Activated CD4-positive, alpha-beta T cell treated with anti-CD3 and anti-CD28 coated beads for 36 hours (primary cell): ENCODE measurements around the gene TTC28. TPM values are rescaled to one million over a fixed set of nuclear protein-coding genes. Genes with fewer than 3 reads are reported as not detected.
"Not testable (repeated sequence)": the region's sequence is repeated elsewhere in the genome, so short reads cannot be mapped to it uniquely, and the experiment has no call there.

Experiments
- ATAC-seq: fragments of 200-7000 bp; cut with Tn5 transposase; one replicate; pipeline ENCODE4 v1.10.0; 2021; ENCODE audit warnings: mild to moderate bottlenecking, moderate library complexity
- CTCF ChIA-PET: fragments of 350-600 bp; sonication (Branson Sonifier 250); formaldehyde crosslinking; loops from one replicate; lab custom pipeline; 2021; ENCODE audit warnings: antibody characterized with exemption; lab: Charles Lee
- POLR2A ChIA-PET: fragments of 350-600 bp; sonication (Branson Sonifier 250); formaldehyde crosslinking; loops from one replicate; lab custom pipeline; 2021; ENCODE audit warnings: antibody characterized with exemption, inconsistent platforms; lab: Charles Lee
- DNase-seq: peaks from one replicate; pipeline ENCODE4 v3.0.0-alpha.2; 2020
- H3K27ac Mint-ChIP-seq: one replicate; pipeline ENCODE4 v1.8.0; 2021; ENCODE audit warnings: mixed read lengths
- H3K27me3 Mint-ChIP-seq: one replicate; pipeline ENCODE4 v1.8.0; 2021; ENCODE audit warnings: mixed read lengths
- H3K36me3 Mint-ChIP-seq: one replicate; pipeline ENCODE4 v1.8.0; 2021; ENCODE audit warnings: low read depth, mixed read lengths
- H3K4me1 Mint-ChIP-seq: one replicate; pipeline ENCODE4 v1.8.0; 2021; ENCODE audit warnings: mixed read lengths
- H3K4me3 Mint-ChIP-seq: one replicate; pipeline ENCODE4 v1.8.0; 2021; ENCODE audit warnings: mild to moderate bottlenecking, moderate library complexity, mixed read lengths
- H3K9me3 Mint-ChIP-seq: one replicate; pipeline ENCODE4 v1.8.0; 2021; ENCODE audit warnings: low read depth, mixed read lengths
- intact Hi-C, 2 experiments: fragments of 100-400 bp; cut with DNase I in 1 of 2; cut with micrococcal nuclease in 1 of 2; formaldehyde crosslinking; loops; one replicate each; pipeline versions ENCODE4 v1.14.2 to v1.15.1; 2022 to 2024; cut with DNase I, micrococcal nuclease
- total RNA-seq, 2 experiments: library from RNA; stranded (reverse); gene quantifications; one replicate each; pipeline ENCODE4 v1.2.3, GENCODE V29; 2021

The TTC28 gene
- total RNA-seq, 2 experiments from 2014 or later, result 1.0 to 1.4 TPM

DNA sequence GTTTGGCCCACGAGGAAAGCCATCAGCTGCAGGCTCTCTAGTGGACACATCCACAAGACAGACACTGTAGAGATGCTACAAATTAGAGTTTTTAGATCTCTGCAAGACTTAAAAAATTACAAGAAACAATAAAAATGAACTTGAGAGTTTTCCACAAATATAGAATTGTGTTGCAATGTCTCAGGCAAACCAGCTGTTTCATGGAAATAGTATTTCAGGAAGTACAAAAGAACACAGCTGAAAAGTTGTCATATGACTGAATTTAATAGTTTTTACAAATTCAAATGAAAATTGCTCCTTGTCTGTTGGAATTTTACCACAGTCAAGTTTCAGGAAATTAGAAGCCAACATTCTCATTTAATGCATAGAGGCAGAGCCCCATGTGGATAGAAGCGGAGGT lies 576.0 kb downstream of the TTC28 start:
- Mint-ChIP-seq H3K4me3 (no peak overlapping the region), H3K27me3 (no peaks in the 10 kb centered on the region), H3K4me1 (no peaks in the 10 kb centered on the region), H3K36me3 (no peaks in the 10 kb centered on the region), H3K27ac (no peak overlapping the region), H3K9me3 (no peaks in the 10 kb centered on the region)
- no peak for DNase-seq
- ATAC-seq, result no peak
- POLR2A ChIA-PET, result no interaction called here
- intact Hi-C loops, result no loop called here
- CTCF ChIA-PET, result no interaction called here

DNA sequence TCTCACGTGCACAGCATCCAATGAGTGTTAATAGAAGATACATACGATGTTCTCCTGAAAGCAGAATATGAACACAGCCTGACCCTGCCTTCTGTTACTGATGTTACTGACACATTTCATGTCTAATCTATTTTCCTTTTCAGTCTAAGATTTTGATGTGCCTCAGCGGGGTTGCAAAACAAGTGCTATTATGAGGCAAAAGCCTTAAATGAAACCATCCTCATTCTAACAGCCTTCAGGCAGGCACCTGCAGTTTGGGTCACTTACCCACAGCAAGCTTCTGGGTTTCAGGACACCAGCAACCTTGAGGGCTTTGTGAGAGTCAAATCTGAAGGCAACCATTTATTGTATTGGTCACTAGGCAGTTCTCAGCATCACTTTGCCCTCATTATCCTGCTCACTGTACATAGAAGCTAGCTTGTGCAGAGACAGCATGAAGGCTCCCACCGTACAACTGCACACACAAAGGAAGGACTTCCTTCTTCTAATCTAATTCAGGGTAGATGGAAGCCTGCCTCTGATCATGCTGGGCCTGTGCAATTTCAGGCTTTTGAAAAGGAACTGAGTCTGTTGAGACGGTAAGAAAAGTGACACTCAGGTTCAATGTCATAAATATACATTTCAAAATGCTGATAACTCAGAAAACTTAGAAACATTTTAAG lies 577.4 kb downstream of the TTC28 start:
- DNase-seq (no peak), ATAC-seq (no peak)
- CTCF ChIA-PET, result interaction anchor here (0.9 kb wide), 1 partner anchor 11 kb away, joined by 5 read pairs; no protein-coding TSS in a partner anchor
- H3K4me1 Mint-ChIP-seq, result no peaks in the 10 kb centered on the region
- intact Hi-C loops, result no loop called here
- H3K36me3 Mint-ChIP-seq, result no peaks in the 10 kb centered on the region
- H3K9me3 Mint-ChIP-seq, result no peaks in the 10 kb centered on the region
- H3K27me3 Mint-ChIP-seq, result no peaks in the 10 kb centered on the region
- no peak overlapping the region for H3K27ac Mint-ChIP-seq
- H3K4me3 Mint-ChIP-seq, result no peak overlapping the region
- POLR2A ChIA-PET, result no interaction called here

DNA sequence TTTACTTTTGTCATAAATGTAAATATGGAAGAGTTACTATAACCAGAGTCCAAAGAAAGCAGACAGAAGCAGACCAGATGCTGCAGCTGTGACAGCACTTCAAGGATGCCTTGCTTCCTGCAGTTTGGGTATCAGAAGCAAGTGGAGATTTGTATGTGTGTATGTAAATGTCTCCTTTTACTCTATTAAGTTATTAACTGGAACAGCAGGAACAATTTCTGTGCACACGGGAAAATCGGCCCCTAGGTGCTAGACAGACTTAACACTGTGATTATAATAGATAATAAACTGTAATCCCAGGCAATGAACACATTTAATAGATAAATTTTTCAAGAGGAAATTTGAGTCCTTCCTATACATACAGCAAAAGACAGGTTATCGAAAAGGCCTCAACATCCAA lies 582.0 kb downstream of the TTC28 start:
- no peaks in the 10 kb centered on the region for H3K4me1 Mint-ChIP-seq
- no peaks in the 10 kb centered on the region for H3K36me3 Mint-ChIP-seq
- intact Hi-C loops, result no loop called here
- H3K27me3 Mint-ChIP-seq, result no peaks in the 10 kb centered on the region
- no peak overlapping the region for H3K4me3 Mint-ChIP-seq
- ATAC-seq, result no peak
- CTCF ChIA-PET, result no interaction called here
- POLR2A ChIA-PET, result no interaction called here
- H3K9me3 Mint-ChIP-seq, result no peaks in the 10 kb centered on the region
- no peak for DNase-seq
- H3K27ac Mint-ChIP-seq, result no peak overlapping the region

DNA sequence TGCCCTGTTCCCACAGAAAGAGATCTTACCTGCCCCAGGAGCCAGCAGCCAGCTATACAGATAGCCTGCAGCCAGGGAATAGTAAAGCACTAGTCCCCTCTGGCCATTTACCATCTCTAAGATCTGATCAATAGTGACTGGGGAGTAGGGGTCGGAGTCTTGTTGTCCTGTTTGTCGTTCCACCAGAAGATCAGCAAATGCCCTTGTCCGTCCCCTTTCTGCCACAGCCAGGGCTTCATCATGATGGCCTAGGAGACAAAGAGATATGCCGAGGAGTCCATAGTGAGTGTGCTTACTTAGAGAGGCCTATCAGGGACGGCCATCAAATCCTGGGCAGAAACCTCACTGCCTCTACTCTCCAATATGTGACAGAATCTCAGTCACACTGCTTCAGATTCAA lies 583.5 kb downstream of the TTC28 start:
- no peak for ATAC-seq
- no peaks in the 10 kb centered on the region for H3K27me3 Mint-ChIP-seq
- H3K36me3 Mint-ChIP-seq, result no peaks in the 10 kb centered on the region
- H3K4me3 Mint-ChIP-seq, result no peak overlapping the region
- no peak overlapping the region for H3K27ac Mint-ChIP-seq
- intact Hi-C loops, result no loop called here
- CTCF ChIA-PET, result interaction anchor here (0.6 to 1.0 kb wide), 2 partner anchors 14 to 52 kb away, joined by 3 to 4 read pairs; no protein-coding TSS in a partner anchor
- no peak for DNase-seq
- no peaks in the 10 kb centered on the region for H3K4me1 Mint-ChIP-seq
- POLR2A ChIA-PET, result no interaction called here
- H3K9me3 Mint-ChIP-seq, result no peaks in the 10 kb centered on the region

DNA sequence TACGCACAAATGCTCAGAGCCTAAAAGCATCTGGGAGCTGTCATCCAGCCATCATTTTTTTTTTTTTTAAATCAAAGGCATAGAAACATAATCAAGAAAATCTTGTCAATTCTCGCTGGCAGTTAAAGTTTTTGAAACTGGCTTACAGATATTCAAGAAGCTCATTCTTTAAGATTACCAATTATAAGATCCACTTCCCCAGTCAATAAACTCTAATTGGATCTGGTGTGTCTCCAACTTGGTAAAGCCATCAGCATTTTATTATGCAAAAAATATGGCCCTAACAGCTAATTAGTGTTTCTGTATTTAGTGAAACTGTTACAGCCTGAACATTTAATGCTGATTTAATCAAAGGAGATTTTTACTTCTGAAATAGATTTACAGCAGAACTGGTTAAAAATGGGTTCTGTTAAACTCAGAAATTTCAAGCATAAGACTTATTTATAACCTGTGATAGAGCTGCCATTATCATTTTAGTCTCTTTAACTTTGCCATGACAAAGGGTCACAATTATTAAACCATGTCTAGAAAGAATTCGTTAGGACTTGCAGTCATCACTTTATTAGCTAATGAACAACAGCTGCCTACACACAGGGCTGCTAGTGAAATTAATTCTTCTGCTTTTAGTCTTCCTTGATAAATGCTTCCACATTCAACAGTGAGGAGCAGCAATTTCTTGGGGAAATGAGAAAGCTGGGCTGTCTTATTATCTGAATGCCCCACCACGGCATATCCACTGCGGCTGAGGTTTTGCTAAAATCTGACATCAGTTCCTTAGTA lies 584.1 kb downstream of the TTC28 start:
- POLR2A ChIA-PET, result no interaction called here
- H3K9me3 Mint-ChIP-seq, result no peaks in the 10 kb centered on the region
- no peak for DNase-seq
- CTCF ChIA-PET, result interaction anchor here (1.0 kb wide), 1 partner anchor 52 kb away, joined by 3 read pairs; no protein-coding TSS in a partner anchor
- ATAC-seq, result no peak
- no peaks in the 10 kb centered on the region for H3K36me3 Mint-ChIP-seq
- H3K27ac Mint-ChIP-seq, result no peak overlapping the region
- no peaks in the 10 kb centered on the region for H3K4me1 Mint-ChIP-seq
- H3K27me3 Mint-ChIP-seq, result no peaks in the 10 kb centered on the region
- intact Hi-C loops, result no loop called here
- H3K4me3 Mint-ChIP-seq, result no peak overlapping the region

DNA sequence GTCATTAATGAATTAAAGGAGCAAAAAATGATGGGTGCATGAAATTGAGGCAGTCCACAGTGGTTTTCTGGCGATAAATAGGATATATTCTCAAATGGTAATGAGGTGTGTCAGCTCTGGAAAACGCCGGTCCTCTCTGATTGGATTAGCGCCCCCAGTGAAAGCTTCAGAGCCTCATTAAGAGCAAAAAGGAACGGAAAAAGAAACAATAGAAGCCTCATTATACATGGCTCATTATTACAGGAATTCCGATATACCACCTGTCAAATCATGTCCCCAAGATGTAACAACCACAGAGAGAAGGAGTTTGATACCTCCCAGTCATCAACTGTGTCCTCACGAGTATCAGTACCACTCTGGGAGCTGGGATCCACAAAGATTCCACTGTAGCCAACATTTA lies 584.9 kb downstream of the TTC28 start:
- Mint-ChIP-seq H3K36me3 (no peaks in the 10 kb centered on the region), H3K27ac (no peak overlapping the region), H3K9me3 (no peaks in the 10 kb centered on the region), H3K4me3 (no peak overlapping the region), H3K4me1 (no peaks in the 10 kb centered on the region), H3K27me3 (no peaks in the 10 kb centered on the region)
- ATAC-seq, result no peak
- no peak for DNase-seq
- POLR2A ChIA-PET, result no interaction called here
- CTCF ChIA-PET, result no interaction called here
- intact Hi-C loops, result no loop called here

DNA sequence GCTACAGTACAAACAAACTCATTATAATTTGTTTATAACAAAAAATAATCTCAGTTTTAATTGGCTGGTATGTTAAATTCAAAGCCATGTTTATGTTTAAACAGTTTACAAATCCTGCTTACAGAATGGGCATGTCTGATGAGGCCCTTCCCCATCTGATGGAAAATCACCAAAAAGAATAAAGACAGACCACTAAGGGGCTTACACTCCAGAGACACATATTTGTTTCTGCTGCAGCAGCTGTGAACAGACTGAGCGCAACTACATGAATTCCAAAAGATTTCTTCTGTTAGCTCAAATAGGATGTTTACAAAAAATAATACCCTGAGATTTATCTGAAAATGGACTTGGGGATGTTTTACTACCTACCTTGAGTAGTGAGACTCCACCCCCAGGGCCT lies 585.9 kb downstream of the TTC28 start:
- DNase-seq (no peak), ATAC-seq (no peak)
- no peak overlapping the region for H3K4me3 Mint-ChIP-seq
- no peaks in the 10 kb centered on the region for H3K9me3 Mint-ChIP-seq
- no peaks in the 10 kb centered on the region for H3K27me3 Mint-ChIP-seq
- no peak overlapping the region for H3K27ac Mint-ChIP-seq
- no peaks in the 10 kb centered on the region for H3K36me3 Mint-ChIP-seq
- intact Hi-C loops, result no loop called here
- CTCF ChIA-PET, result no interaction called here
- POLR2A ChIA-PET, result no interaction called here
- no peaks in the 10 kb centered on the region for H3K4me1 Mint-ChIP-seq

DNA sequence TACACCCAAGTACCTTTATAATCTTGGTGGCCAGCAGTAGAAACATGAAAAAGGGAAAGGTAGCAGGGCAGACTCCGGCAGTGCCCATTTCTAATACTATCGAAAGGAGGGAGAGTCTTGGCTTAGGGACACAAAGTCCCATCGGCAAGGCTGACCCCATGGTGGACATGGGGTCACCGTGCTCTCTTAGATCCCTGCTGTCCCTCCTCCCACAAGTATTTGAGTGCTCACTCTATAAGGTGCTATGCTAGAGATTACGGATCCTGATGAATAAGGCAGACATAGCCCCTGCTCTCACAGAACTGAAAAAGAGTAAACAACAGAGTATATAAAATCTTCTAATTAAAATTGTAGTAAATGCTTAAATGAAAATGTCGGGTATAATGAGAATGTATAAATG lies 588.2 kb downstream of the TTC28 start:
- intact Hi-C loops, result no loop called here
- no peak for DNase-seq
- ChIA-PET POLR2A (no interaction called here), CTCF (no interaction called here)
- H3K36me3 Mint-ChIP-seq, result no peaks in the 10 kb centered on the region
- no peaks in the 10 kb centered on the region for H3K27me3 Mint-ChIP-seq
- H3K4me3 Mint-ChIP-seq, result no peak overlapping the region
- no peak for ATAC-seq
- no peaks in the 10 kb centered on the region for H3K9me3 Mint-ChIP-seq
- no peak overlapping the region for H3K27ac Mint-ChIP-seq
- no peaks in the 10 kb centered on the region for H3K4me1 Mint-ChIP-seq

DNA sequence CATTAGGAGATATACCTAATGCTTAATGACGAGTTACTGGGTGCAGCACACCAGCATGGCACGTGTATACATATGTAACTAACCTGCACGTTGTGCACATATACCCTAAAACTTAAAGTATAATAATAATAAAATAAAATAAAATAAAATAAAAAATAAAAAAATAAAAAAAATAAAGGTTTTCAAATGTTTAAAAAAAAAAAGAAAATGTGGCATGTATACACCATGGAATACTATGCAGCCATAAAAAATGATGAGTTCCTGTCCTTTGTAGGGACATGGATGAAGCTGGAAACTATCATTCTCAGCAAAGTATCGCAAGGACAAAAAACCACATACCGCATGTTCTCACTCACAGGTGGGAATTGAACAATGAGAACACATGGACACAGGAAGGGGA lies 590.1 kb downstream of the TTC28 start:
- DNase-seq, H3K36me3 Mint-ChIP-seq, H3K4me3 Mint-ChIP-seq, H3K9me3 Mint-ChIP-seq, POLR2A ChIA-PET, H3K27me3 Mint-ChIP-seq, H3K4me1 Mint-ChIP-seq, CTCF ChIA-PET, H3K27ac Mint-ChIP-seq, ATAC-seq, intact Hi-C loops: not testable (repeated sequence)

DNA sequence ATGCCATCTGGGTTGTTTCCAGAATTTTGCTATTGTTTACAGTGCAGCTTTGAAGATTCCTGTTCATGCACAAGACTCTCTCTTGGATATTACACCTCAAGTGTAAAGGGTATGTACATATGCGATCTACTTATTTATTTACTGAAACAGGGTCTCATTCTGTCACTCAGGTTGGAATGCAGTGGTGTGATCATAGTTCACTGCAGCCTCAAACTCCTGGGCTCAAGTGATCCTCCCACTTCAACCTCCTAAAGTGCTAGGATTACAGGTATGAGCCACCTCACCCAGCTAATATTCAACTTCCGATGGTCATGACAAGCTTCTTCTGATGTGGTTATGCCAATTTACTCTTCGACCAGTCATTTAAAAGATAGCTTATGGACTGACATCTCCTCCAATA lies 602.5 kb downstream of the TTC28 start:
- H3K36me3 Mint-ChIP-seq, result no peaks in the 10 kb centered on the region
- no peaks in the 10 kb centered on the region for H3K9me3 Mint-ChIP-seq
- DNase-seq (no peak), ATAC-seq (no peak)
- ChIA-PET CTCF (interaction anchor here (0.6 to 0.9 kb wide), 2 partner anchors 13 to 871 kb away, joined by 3 read pairs; no protein-coding TSS in a partner anchor), POLR2A (no interaction called here)
- no peaks in the 10 kb centered on the region for H3K27me3 Mint-ChIP-seq
- no peak overlapping the region for H3K4me3 Mint-ChIP-seq
- no peaks in the 10 kb centered on the region for H3K4me1 Mint-ChIP-seq
- intact Hi-C loops, result no loop called here
- no peak overlapping the region for H3K27ac Mint-ChIP-seq

DNA sequence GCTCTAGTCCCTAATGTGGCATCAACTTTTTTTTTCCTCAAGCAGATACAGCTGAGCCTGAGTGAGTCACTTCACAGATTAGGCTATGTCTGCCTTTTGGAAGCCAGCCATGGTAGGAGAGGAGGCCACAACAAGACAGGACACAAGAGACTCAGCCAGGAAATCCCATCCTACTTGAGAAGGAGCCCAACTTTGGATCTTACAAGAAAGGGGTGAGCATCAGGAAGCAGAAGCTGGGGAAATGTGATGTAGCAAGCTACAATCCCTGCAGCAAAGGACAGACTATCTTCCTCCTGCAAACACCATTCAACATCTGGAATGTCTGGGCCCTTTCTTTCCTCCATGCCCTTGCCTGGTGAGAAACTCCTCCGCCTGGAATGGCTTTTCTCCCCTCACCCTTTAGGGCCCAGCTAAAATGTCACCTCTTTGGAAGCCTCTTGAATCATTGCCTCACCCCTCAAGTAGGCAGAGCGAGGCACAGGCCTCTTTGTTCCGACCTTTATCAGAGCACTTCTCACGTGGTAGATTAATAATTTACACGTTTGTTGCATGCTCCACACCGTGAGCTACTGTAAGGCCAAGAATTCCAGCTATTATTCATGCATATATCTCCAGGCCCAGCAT lies 604.2 kb downstream of the TTC28 start:
- CTCF ChIA-PET, result no interaction called here
- POLR2A ChIA-PET, result no interaction called here
- H3K27ac Mint-ChIP-seq, result no peak overlapping the region

DNA sequence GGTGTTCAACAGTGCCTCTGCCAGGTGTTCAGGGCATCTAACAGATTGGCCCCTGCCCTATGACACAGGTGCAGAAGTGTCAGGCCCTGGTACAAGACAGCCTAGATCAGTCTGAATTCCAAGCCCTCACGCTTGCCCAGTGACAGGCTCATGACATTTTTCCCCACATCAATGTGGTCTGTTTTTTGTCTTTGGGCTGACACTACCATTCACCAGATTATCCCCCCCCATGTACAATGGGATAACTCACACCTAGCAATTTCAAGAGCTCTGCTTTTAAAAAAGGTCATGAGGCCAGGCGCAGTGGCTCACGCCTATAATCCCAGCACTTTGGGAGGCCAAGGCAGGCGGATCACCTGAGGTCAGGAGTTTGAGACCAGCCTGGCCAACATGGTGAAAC lies 605.1 kb downstream of the TTC28 start:
- no peaks in the 10 kb centered on the region for H3K4me1 Mint-ChIP-seq
- no peaks in the 10 kb centered on the region for H3K27me3 Mint-ChIP-seq
- CTCF ChIA-PET, result no interaction called here
- DNase-seq (no peak), ATAC-seq (no peak)
- H3K36me3 Mint-ChIP-seq, result no peaks in the 10 kb centered on the region
- POLR2A ChIA-PET, result no interaction called here
- no peak overlapping the region for H3K4me3 Mint-ChIP-seq
- intact Hi-C loops, result no loop called here
- no peak overlapping the region for H3K27ac Mint-ChIP-seq
- H3K9me3 Mint-ChIP-seq, result peaks cover 2% of the 10 kb centered on the region

More for the DNA sequence above, 604.2 kb downstream of the TTC28 start:
- intact Hi-C loops, result no loop called here
- H3K4me1 Mint-ChIP-seq, result no peaks in the 10 kb centered on the region
- no peaks in the 10 kb centered on the region for H3K36me3 Mint-ChIP-seq
- DNase-seq (no peak), ATAC-seq (no peak)
- no peak overlapping the region for H3K4me3 Mint-ChIP-seq
- H3K27me3 Mint-ChIP-seq, result no peaks in the 10 kb centered on the region
- H3K9me3 Mint-ChIP-seq, result peaks cover 2% of the 10 kb centered on the region
